PFSK-1 (cell line): ENCODE results near the gene CARD9.
A peak's percentile ranks its signal among the peaks of the same experiment; 100 is the strongest.

Source experiments
- FOXP2 ChIP-seq: optimal IDR thresholded peaks from 2 replicates; pipeline ENCODE3; 2011; ENCODE audit warnings: borderline replicate concordance, control low read depth, inconsistent platforms; ENCODE audit not compliant: insufficient read depth; ENCODE audit errors: extremely low read length, extremely low read depth
- POLR2AphosphoS5 ChIP-seq: IDR thresholded peaks from 2 replicates; pipeline ENCODE4 v1.6.1; 2012; ENCODE audit warnings: low read depth, mild to moderate bottlenecking, control low read depth, low read length, moderate library complexity
- REST ChIP-seq, 2 experiments: IDR thresholded peaks; 2 replicates each; pipeline versions ENCODE4 v1.6.1 to v1.8.0; 2011 to 2012; ENCODE audit warnings: low read depth in 2 of 2, low read length in 2 of 2, control low read depth in 1 of 2, inconsistent platforms in 1 of 2, mild to moderate bottlenecking in 1 of 2, moderate library complexity in 1 of 2; ENCODE audit not compliant: insufficient read depth in 1 of 2
- SIN3A ChIP-seq: IDR thresholded peaks from 2 replicates; pipeline ENCODE4 v1.6.1; 2012; ENCODE audit warnings: mild to moderate bottlenecking, low read length, moderate library complexity, borderline replicate concordance; ENCODE audit not compliant: insufficient read depth
- TAF1 ChIP-seq: IDR thresholded peaks from 2 replicates; pipeline ENCODE4 v1.6.1; 2012; ENCODE audit warnings: low read length, control low read depth, borderline replicate concordance; ENCODE audit not compliant: insufficient read depth

CARD9 gene

GRCh38 chr9:136411378-136411777, 37.9 kb upstream of the CARD9 start:
- TF ChIP-seq POLR2AphosphoS5: no peak
- no peak for TF ChIP-seq SIN3A
- no peak for TF ChIP-seq FOXP2
- no peak for TF ChIP-seq TAF1
- no peak for TF ChIP-seq REST (IDR thresholded peaks at IDR 0.05; ENCODE audit: insufficient read depth in 1 of 2, low read depth in 2 of 2, low read length in 2 of 2)

GRCh38 chr9:136410500-136411287, 37.2 kb upstream of the CARD9 start, which contains the start of the genes ENTR1 and PMPCA:
Gene ENTR1 (minus strand): TSS chr9:136410614. CDS start chr9:136410397, 217 bp downstream.
Gene PMPCA (plus strand): TSS chr9:136410658. CDS start chr9:136410669, 11 bp downstream.
- TF ChIP-seq POLR2AphosphoS5 (peak; percentile 91), SIN3A (0 out of 2 replicates have a peak, but pooled peaks have one; percentile 21), FOXP2 (no peak), TAF1 (peak; percentile 97), REST (IDR thresholded peaks at IDR 0.05; ENCODE audit: insufficient read depth in 1 of 2, low read depth in 2 of 2, low read length in 2 of 2) (peak; percentile 18 to 59; a peak in 2 of 4 replicates)

- TF ChIP-seq TAF1 (no peak), REST (IDR thresholded peaks at IDR 0.05; ENCODE audit: insufficient read depth in 1 of 2, low read depth in 2 of 2, low read length in 2 of 2) (no peak), FOXP2 (no peak), POLR2AphosphoS5 (no peak), SIN3A (no peak)
Observed at GRCh38 chr9:136409557-136410455, 36.3 kb upstream of the CARD9 start.

DNA sequence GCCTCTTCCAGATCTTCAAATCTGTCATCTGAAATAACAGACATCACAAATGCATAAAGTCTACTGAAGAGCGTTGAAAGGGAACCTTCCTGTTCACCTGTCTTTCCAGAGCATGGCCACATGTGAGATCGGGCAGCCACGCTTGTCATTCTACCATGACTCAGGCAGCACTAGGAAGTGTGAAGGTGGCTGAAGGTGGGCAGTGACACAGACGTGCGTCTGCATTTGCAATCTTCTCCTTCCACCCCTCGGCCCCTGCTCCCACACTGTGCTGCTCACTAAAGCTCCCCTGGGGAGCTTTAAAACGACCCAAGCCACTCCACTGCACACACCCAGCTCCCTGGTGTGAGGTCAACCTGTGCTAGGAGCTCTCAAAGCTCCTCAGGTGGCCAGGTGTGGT, 34.4 kb upstream of the CARD9 start:
- no peak for TF ChIP-seq SIN3A
- TF ChIP-seq TAF1: no peak
- no peak for TF ChIP-seq FOXP2
- no peak for TF ChIP-seq REST (IDR thresholded peaks at IDR 0.05; ENCODE audit: insufficient read depth in 1 of 2, low read depth in 2 of 2, low read length in 2 of 2)
- no peak for TF ChIP-seq POLR2AphosphoS5
